Activated naive CD8-positive, alpha-beta T cell (primary cell): ENCODE data around the gene PFKFB4.
A peak's percentile ranks its signal among the peaks of the same experiment; 100 is the strongest.
"Not testable (repeated sequence)": the region's sequence is repeated elsewhere in the genome, so short reads cannot be mapped to it uniquely, and the experiment has no call there.

Experiments used
- H3K27ac Mint-ChIP-seq: one replicate; pipeline ENCODE4 v1.8.0; 2021; ENCODE audit warnings: mixed read lengths
- H3K27me3 Mint-ChIP-seq: one replicate; pipeline ENCODE4 v1.8.0; 2021; ENCODE audit warnings: mixed read lengths
- H3K36me3 Mint-ChIP-seq: one replicate; pipeline ENCODE4 v1.8.0; 2021; ENCODE audit warnings: mixed read lengths
- H3K4me1 Mint-ChIP-seq: one replicate; pipeline ENCODE4 v1.8.0; 2021; ENCODE audit warnings: low read depth, mixed read lengths
- H3K4me3 Mint-ChIP-seq: one replicate; pipeline ENCODE4 v1.8.0; 2021; ENCODE audit warnings: mild to moderate bottlenecking, mixed read lengths
- H3K9me3 Mint-ChIP-seq: one replicate; pipeline ENCODE4 v1.8.0; 2021; ENCODE audit warnings: low read depth, mixed read lengths

PFKFB4 gene

GRCh38 chr3:48535578-48535977, 21.0 kb downstream of the PFKFB4 start:
- Mint-ChIP-seq H3K36me3 (peaks cover 5% of the 10 kb centered on the region), H3K27ac (no peak overlapping the region), H3K9me3 (no peaks in the 10 kb centered on the region), H3K4me1 (peaks cover 7% of the 10 kb centered on the region), H3K4me3 (no peak overlapping the region), H3K27me3 (no peaks in the 10 kb centered on the region)

DNA sequence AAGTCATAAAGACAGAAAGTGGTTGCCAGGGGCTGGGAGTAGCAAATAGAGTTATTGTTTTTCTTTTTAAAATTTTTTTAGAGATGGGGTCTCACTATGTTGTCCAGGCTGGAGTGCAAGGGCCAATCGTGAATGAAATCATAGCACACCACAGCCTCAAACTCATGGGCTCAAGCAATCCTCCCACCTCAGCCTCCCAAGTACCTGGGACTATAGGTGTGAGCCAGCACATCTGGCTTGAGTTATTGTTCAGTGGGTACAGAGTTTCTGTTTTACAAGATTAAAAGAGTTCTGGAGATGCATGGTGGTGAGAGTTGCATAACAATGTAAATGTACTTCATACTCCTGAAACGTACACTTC, 23.6 kb downstream of the PFKFB4 start:
- H3K4me1 Mint-ChIP-seq: peaks cover 7% of the 10 kb centered on the region
- H3K4me3 Mint-ChIP-seq: no peak overlapping the region
- no peaks in the 10 kb centered on the region for H3K27me3 Mint-ChIP-seq
- H3K27ac Mint-ChIP-seq: no peak overlapping the region
- no peaks in the 10 kb centered on the region for H3K9me3 Mint-ChIP-seq
- H3K36me3 Mint-ChIP-seq: peaks cover 5% of the 10 kb centered on the region

GRCh38 chr3:48532271-48532976, 24.2 kb downstream of the PFKFB4 start:
- H3K4me3 Mint-ChIP-seq: no peak overlapping the region
- no peaks in the 10 kb centered on the region for H3K9me3 Mint-ChIP-seq
- no peak overlapping the region for H3K27ac Mint-ChIP-seq
- H3K36me3 Mint-ChIP-seq: peaks cover 5% of the 10 kb centered on the region
- H3K27me3 Mint-ChIP-seq: no peaks in the 10 kb centered on the region
- H3K4me1 Mint-ChIP-seq: peaks cover 7% of the 10 kb centered on the region

- not testable (repeated sequence) for H3K27me3 Mint-ChIP-seq, H3K36me3 Mint-ChIP-seq, H3K27ac Mint-ChIP-seq, H3K4me1 Mint-ChIP-seq, H3K4me3 Mint-ChIP-seq, H3K9me3 Mint-ChIP-seq
Observed at GRCh38 chr3:48530701-48531100, 25.9 kb downstream of the PFKFB4 start.

DNA sequence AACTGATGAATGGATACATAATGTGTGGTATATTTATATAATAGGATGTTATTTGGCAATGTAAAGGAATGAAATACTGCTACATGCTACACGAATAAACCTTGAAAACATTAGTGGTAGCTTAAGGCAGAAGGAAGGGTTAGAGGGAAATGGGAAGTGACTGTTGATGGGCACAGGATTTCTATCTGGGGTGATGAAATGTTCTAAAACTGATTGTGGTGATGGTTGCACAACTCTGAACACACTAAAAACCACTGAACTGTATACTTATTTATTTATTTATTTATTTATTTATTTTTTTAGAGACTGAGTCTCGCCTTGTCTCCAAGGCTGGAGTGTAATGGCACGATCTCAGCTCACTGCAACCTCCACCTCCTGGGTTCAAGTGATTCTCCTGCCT, 27.8 kb downstream of the PFKFB4 start:
- H3K27ac Mint-ChIP-seq: no peak overlapping the region
- H3K27me3 Mint-ChIP-seq: no peaks in the 10 kb centered on the region
- no peak overlapping the region for H3K4me3 Mint-ChIP-seq
- peaks cover 2% of the 10 kb centered on the region for H3K36me3 Mint-ChIP-seq
- H3K9me3 Mint-ChIP-seq: no peaks in the 10 kb centered on the region
- peaks cover 5% of the 10 kb centered on the region for H3K4me1 Mint-ChIP-seq

GRCh38 chr3:48528048-48528447, 28.6 kb downstream of the PFKFB4 start:
- no peaks in the 10 kb centered on the region for H3K27me3 Mint-ChIP-seq

DNA sequence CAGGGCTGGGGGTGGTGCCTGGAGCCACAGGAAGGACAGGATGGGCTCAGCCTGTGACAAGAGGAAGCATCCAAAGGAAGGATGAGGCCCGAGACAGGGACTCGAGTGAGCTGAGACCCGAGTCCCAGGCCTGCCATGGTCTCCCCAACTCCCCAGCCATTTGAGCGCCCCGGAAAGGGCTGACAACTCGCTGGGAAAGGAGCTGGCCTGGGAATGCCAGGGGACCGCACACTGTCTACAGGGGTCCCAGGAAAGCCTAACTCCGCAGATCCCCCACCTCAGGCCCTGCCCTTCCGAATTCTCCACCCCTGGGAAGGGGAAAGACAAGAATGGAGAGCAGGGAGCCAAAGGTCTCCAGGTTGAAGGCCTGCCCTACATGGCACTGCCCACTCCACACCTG, 31.6 kb downstream of the PFKFB4 start:
- no peak overlapping the region for H3K27ac Mint-ChIP-seq
- H3K9me3 Mint-ChIP-seq: no peaks in the 10 kb centered on the region
- H3K4me3 Mint-ChIP-seq: no peak overlapping the region
- H3K36me3 Mint-ChIP-seq: no peaks in the 10 kb centered on the region
- no peaks in the 10 kb centered on the region for H3K27me3 Mint-ChIP-seq
- H3K4me1 Mint-ChIP-seq: peaks cover 3% of the 10 kb centered on the region

More at GRCh38 chr3:48528048-48528447, 28.6 kb downstream of the PFKFB4 start:
- H3K27ac Mint-ChIP-seq: no peak overlapping the region
- no peak overlapping the region for H3K4me3 Mint-ChIP-seq
- peaks cover 5% of the 10 kb centered on the region for H3K4me1 Mint-ChIP-seq
- H3K36me3 Mint-ChIP-seq: peaks cover 2% of the 10 kb centered on the region
- H3K9me3 Mint-ChIP-seq: no peaks in the 10 kb centered on the region

- Mint-ChIP-seq H3K9me3 (no peaks in the 10 kb centered on the region), H3K27ac (no peak overlapping the region), H3K4me3 (no peak overlapping the region), H3K4me1 (peaks cover 36% of the 10 kb centered on the region), H3K27me3 (no peaks in the 10 kb centered on the region), H3K36me3 (no peaks in the 10 kb centered on the region)
Observed at GRCh38 chr3:48521635-48522034, 35.0 kb downstream of the PFKFB4 start.

GRCh38 chr3:48519277-48519643, 37.3 kb downstream of the PFKFB4 start:
- Mint-ChIP-seq H3K36me3 (no peaks in the 10 kb centered on the region), H3K9me3 (no peaks in the 10 kb centered on the region), H3K27me3 (no peaks in the 10 kb centered on the region), H3K4me3 (no peak overlapping the region), H3K4me1 (peaks cover 56% of the 10 kb centered on the region), H3K27ac (no peak overlapping the region)

- peak overlapping the region; percentile 22 for H3K27ac Mint-ChIP-seq
- no peaks in the 10 kb centered on the region for H3K9me3 Mint-ChIP-seq
- H3K4me3 Mint-ChIP-seq: peak overlapping the region; percentile 30
- H3K36me3 Mint-ChIP-seq: no peaks in the 10 kb centered on the region
- H3K4me1 Mint-ChIP-seq: peaks cover 61% of the 10 kb centered on the region
- H3K27me3 Mint-ChIP-seq: no peaks in the 10 kb centered on the region
Observed at GRCh38 chr3:48518638-48519276, 37.8 kb downstream of the PFKFB4 start.

GRCh38 chr3:48518069-48518468, 38.5 kb downstream of the PFKFB4 start:
- Mint-ChIP-seq H3K27ac (no peak overlapping the region), H3K27me3 (no peaks in the 10 kb centered on the region), H3K4me3 (no peak overlapping the region), H3K36me3 (no peaks in the 10 kb centered on the region), H3K4me1 (peaks cover 63% of the 10 kb centered on the region), H3K9me3 (no peaks in the 10 kb centered on the region)

DNA sequence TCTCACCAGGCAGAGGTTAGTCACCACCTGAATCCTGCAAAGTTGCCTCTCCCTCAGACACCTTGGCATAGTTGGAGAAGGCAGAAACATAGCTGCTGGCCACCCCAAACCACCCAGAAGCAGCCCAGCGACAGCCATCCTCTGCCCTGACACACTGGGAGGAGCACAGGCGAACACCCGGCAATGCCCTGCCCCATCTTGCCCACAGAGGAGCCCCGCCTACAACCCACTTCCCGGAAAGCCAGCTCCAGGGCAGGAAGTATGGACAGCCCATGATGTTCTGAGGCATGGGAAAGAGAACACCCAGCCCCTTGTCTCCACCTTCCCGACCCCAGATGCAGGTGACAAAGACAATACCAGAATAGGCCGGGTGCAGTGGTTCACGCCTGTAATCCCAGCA, 40.0 kb downstream of the PFKFB4 start:
- Mint-ChIP-seq H3K36me3 (no peaks in the 10 kb centered on the region), H3K4me3 (no peak overlapping the region), H3K27me3 (no peaks in the 10 kb centered on the region), H3K9me3 (no peaks in the 10 kb centered on the region), H3K27ac (no peak overlapping the region), H3K4me1 (peaks cover 68% of the 10 kb centered on the region)

DNA sequence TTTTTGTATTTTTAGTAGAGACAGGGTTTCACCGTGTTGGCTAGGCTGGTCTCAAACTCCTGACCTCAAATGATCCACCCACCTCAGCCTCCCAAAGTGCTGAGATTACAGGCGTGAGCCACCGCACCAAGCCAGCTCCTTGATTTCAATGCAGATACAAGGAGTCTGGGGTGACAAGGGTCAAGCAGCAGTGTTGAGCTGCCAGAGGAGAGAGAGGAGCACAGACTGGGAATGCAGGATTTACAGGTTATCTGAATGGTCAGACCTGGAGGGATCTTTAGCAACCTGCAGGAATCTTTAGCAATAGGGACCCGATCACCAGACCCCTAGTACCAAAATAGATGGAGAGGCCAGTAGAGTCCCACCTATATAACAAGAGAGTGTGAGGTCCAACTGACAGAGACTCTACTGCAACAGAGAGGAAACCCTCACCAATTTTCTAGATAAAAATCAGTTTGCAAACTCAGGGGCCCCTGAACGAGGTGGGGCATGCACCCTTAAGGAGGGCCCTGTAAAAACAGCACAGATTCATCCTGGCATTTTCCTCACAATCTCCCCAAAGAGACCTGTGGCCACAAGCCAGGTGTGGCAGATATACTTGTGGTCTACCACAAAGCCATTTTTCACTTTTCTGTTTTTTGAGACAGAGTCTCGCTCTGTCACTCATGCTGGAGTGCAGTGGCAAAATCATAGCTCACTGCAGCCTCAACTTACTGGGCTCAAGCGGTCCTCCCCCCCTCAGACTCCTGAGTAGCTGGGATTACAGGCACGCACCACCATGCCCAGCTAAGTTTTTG, 42.0 kb downstream of the PFKFB4 start:
- Mint-ChIP-seq H3K4me1 (peaks cover 68% of the 10 kb centered on the region), H3K27me3 (no peaks in the 10 kb centered on the region), H3K9me3 (no peaks in the 10 kb centered on the region), H3K36me3 (no peaks in the 10 kb centered on the region), H3K27ac (peak overlapping the region; percentile 41), H3K4me3 (peak overlapping the region; percentile 34)

- Mint-ChIP-seq H3K27ac (no peak overlapping the region), H3K27me3 (no peaks in the 10 kb centered on the region), H3K36me3 (no peaks in the 10 kb centered on the region), H3K9me3 (no peaks in the 10 kb centered on the region), H3K4me3 (no peak overlapping the region), H3K4me1 (peaks cover 51% of the 10 kb centered on the region)
Observed at GRCh38 chr3:48511551-48511950, 45.1 kb downstream of the PFKFB4 start.

DNA sequence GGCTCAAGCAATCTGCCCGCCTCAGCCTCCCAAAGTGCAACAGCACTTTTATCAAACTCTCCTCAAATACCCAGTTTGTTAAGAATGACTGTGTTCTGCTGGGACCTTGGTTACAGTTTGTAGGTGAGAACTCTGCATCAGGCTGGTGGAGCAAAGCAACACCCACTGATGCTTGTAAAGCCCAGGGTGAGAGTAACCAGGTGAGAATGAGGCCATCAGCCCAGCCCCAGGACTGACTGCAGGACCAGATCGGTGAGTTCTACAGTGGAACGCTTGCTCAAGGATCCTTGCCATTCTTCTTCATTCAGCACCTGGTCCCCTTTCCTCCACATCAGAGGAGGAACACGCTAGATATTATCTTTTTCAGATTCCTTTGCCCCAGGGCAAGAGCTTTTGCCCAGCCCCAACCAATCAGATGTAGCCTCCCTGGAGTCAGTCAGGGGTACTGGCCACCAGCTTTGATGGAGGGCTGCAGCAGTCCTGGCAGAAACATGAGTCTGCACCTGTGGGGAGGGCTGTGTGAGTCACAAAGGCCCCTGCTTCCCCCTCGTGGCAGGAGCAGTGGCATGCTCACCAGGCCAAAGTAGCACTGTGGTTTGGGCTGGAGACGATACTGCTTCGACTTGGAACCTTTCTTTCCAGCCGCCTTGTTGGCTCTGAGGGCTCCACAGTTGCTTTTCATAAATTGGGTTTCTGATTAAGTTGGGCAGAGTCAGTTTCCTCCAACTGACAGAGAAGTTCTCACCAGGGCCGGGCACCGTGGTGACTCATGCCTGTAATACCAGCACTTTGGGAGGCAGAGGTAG, 49.1 kb downstream of the PFKFB4 start:
- peak overlapping the region; percentile 47 for H3K4me3 Mint-ChIP-seq
- no peaks in the 10 kb centered on the region for H3K27me3 Mint-ChIP-seq
- no peaks in the 10 kb centered on the region for H3K9me3 Mint-ChIP-seq
- H3K36me3 Mint-ChIP-seq: no peaks in the 10 kb centered on the region
- peak overlapping the region; percentile 83 for H3K27ac Mint-ChIP-seq
- peaks cover 44% of the 10 kb centered on the region for H3K4me1 Mint-ChIP-seq
